Psoas muscle (tissue), 8 donors: ENCODE results near the gene RAB6C. TPM values are rescaled to one million over a fixed set of nuclear protein-coding genes. Genes with fewer than 3 reads are reported as not detected.
"Not testable (repeated sequence)": the region's sequence is repeated elsewhere in the genome, so short reads cannot be mapped to it uniquely, and the experiment has no call there.

Experiments
- ATAC-seq, 4 donors: fragments of 200-7000 bp; cut with Tn5 transposase; one replicate each; pipeline ENCODE4 v1.9.1; 2020; ENCODE audit warnings: moderate library complexity in 3 of 4, mild to moderate bottlenecking in 2 of 4
- DNase-seq, 2 donors: peaks; one replicate each; pipeline ENCODE4 v3.0.0-alpha.2; 2020
- H3K27ac ChIP-seq: fragments of 200-600 bp; one replicate; pipeline ENCODE4 v1.8.0; 2022
- H3K27me3 ChIP-seq, 3 donors: fragments of 200-600 bp in 1 of 3; one replicate each; pipeline versions ENCODE4 v1.6.1 to v1.8.0; 2013 to 2022; ENCODE audit warnings: low read length in 2 of 3, mild to moderate bottlenecking in 2 of 3, moderate library complexity in 1 of 3; ENCODE audit not compliant: insufficient read depth in 3 of 3
- H3K36me3 ChIP-seq, 2 donors: fragments of 200-600 bp in 1 of 2; one replicate each; pipeline versions ENCODE4 v1.6.1 to v1.8.0; 2013 to 2022; ENCODE audit warnings: low read depth in 1 of 2, mild to moderate bottlenecking in 1 of 2, moderate library complexity in 1 of 2; ENCODE audit not compliant: insufficient read depth in 1 of 2
- H3K4me1 ChIP-seq: fragments of 200-600 bp; one replicate; pipeline ENCODE4 v1.8.0; 2022
- H3K4me3 ChIP-seq: fragments of 200-600 bp; one replicate; pipeline ENCODE4 v1.8.0; 2022; ENCODE audit warnings: mild to moderate bottlenecking
- H3K9me3 ChIP-seq: fragments of 200-600 bp; one replicate; pipeline ENCODE4 v1.8.0; 2022
- CTCF ChIP-seq: fragments of 200-600 bp; IDR thresholded peaks from one replicate; pipeline ENCODE4 v1.8.0; 2022; ENCODE audit warnings: antibody characterized with exemption
- WGBS, 3 donors: extraction: QIAGEN DNeasy Blood & Tissue Kit; methylation state at CpG; one replicate each; pipeline versions ENCODE4 v1.1.6 to v1.1.7; 2013; 5-methylcytosine and 5-hydroxymethylcytosine counted together
- intact Hi-C, 2 donors: fragments of 100-400 bp; cut with DNase I; formaldehyde crosslinking; loops; one replicate each; pipeline versions ENCODE4 v1.11.0 to v1.14.2; 2022
- polyA plus RNA-seq, 3 donors: library from polyadenylated mRNA; stranded (reverse); fragments of 200-250 nt; gene quantifications; one replicate each; pipeline ENCODE4 v1.2.3, GENCODE V29; 2013
- total RNA-seq, 4 donors: library from RNA; stranded (reverse); fragmentation: NEBNext Ultra II Directional in 2 of 4; extraction: Animal tissue kit (Norgen Biotek cat#: 25700) in 2 of 4; gene quantifications; one replicate each; pipeline versions ENCODE4 v1.2.1 to v1.2.4, GENCODE V29; 2021 to 2023
- donor health status: healthy with polysubstance abuse.
- donor health status: DM: no; HTN: no; CAD: no; lungs with moderate emphysema.
- donor health status: Bipolar disorder and iron deficiency.
- donor health status: healthy.
- donor health status: DM: yes; HTN: yes; CAD: no.
- donor health status: DM: no; HTN: no; CAD: no.
- donor health status: DM: no; HTN: no; CAD: no.
- donor health status: DM: yes; HTN: yes; CAD: no.

RAB6C gene
- total and polyA plus RNA-seq, 7 donors: 0.04 to 0.11 (median 0.08) TPM; not detected in 1

- Histone ChIP-seq H3K27me3 (peaks cover 0 to 27% (median 3%) of the 10 kb centered on the region in 3 donors), H3K9me3 (no peaks in the 10 kb centered on the region), H3K36me3 (no peaks in the 10 kb centered on the region), H3K27ac (no peak overlapping the region), H3K4me1 (no peaks in the 10 kb centered on the region), H3K4me3 (no peak overlapping the region)
- no peak for ATAC-seq
- TF ChIP-seq CTCF: no peak
- 72 to 86% (median 78%) methylated on average over 2 of the region's 2 CpGs for WGBS, 3 donors
- intact Hi-C loops: no loop called here
- DNase-seq: no peak
Observed at GRCh38 chr2:129984426-129984825, 5.0 kb downstream of the RAB6C start.

- intact Hi-C loops, ATAC-seq, H3K36me3 ChIP-seq, H3K4me3 ChIP-seq, H3K4me1 ChIP-seq, H3K9me3 ChIP-seq, H3K27ac ChIP-seq, DNase-seq: not testable (repeated sequence)
- 1 to 4% (median 4%) methylated on average over 17 to 40 of the region's 49 CpGs for WGBS, 3 donors
- peaks cover 0 to 36% (median 4%) of the 10 kb centered on the region in 3 donors for H3K27me3 ChIP-seq
Observed at GRCh38 chr2:129992415-129993006, 13.0 kb downstream of the RAB6C start.

- DNase-seq, H3K27ac ChIP-seq, intact Hi-C loops, H3K36me3 ChIP-seq, H3K4me3 ChIP-seq, H3K9me3 ChIP-seq, H3K4me1 ChIP-seq, ATAC-seq: not testable (repeated sequence)
- 28 to 34% (median 30%) methylated on average over 15 to 20 of the region's 20 CpGs for WGBS, 3 donors
- H3K27me3 ChIP-seq: peaks cover 0 to 36% (median 4%) of the 10 kb centered on the region in 3 donors
Observed at GRCh38 chr2:129993151-129993550, 13.7 kb downstream of the RAB6C start.

GRCh38 chr2:129996657-129997237 is 17.3 kb downstream of the RAB6C start:
- WGBS, 3 donors: 40 to 45% (median 44%) methylated on average over 2 of the region's 2 CpGs
- H3K4me1 ChIP-seq, ATAC-seq, H3K9me3 ChIP-seq, H3K4me3 ChIP-seq, H3K27ac ChIP-seq, intact Hi-C loops, DNase-seq, H3K36me3 ChIP-seq: not testable (repeated sequence)
- peaks cover 0 to 19% (median 4%) of the 10 kb centered on the region in 3 donors for H3K27me3 ChIP-seq

GRCh38 chr2:129998771-129999170 is 19.3 kb downstream of the RAB6C start:
- ATAC-seq, H3K4me1 ChIP-seq, H3K27ac ChIP-seq, intact Hi-C loops, H3K9me3 ChIP-seq, H3K4me3 ChIP-seq, H3K27me3 ChIP-seq, DNase-seq, H3K36me3 ChIP-seq: not testable (repeated sequence)
- WGBS, 3 donors: 72 to 79% (median 78%) methylated on average over 6 of the region's 6 CpGs

GRCh38 chr2:130005862-130006261 is 26.4 kb downstream of the RAB6C start:
- WGBS, 3 donors: 5 to 11% (median 5%) methylated on average over 35 to 39 of the region's 42 CpGs
- H3K27me3 ChIP-seq, H3K9me3 ChIP-seq, H3K4me1 ChIP-seq, H3K27ac ChIP-seq, intact Hi-C loops, ATAC-seq, DNase-seq, H3K4me3 ChIP-seq, H3K36me3 ChIP-seq: not testable (repeated sequence)

GRCh38 chr2:130016701-130017100 is 37.2 kb downstream of the RAB6C start:
- intact Hi-C loops, H3K27ac ChIP-seq, ATAC-seq, DNase-seq, H3K4me3 ChIP-seq, H3K9me3 ChIP-seq, H3K4me1 ChIP-seq, H3K27me3 ChIP-seq, H3K36me3 ChIP-seq: not testable (repeated sequence)
- WGBS, 3 donors: 56 to 95% (median 73%) methylated on average over 5 of the region's 5 CpGs
